ENCODE data around the gene TDG.
A peak's percentile ranks its signal among the peaks of the same experiment; 100 is the strongest.
"Not testable (repeated sequence)": the region's sequence is repeated elsewhere in the genome, so short reads cannot be mapped to it uniquely, and the experiment has no call there.

Gene TDG

GRCh38 chr12:104022786-104023185 is 57.1 kb downstream of the TDG start:
- no peak for DNase-seq
- no peak for ATAC-seq

- ATAC-seq = no peak
- DNase-seq = no peak
Measured at GRCh38 chr12:104023710-104024109, 58.0 kb downstream of the TDG start.

GRCh38 chr12:104024348-104024747 is 58.7 kb downstream of the TDG start:
- DNase-seq (no peak), ATAC-seq (no peak)

DNA sequence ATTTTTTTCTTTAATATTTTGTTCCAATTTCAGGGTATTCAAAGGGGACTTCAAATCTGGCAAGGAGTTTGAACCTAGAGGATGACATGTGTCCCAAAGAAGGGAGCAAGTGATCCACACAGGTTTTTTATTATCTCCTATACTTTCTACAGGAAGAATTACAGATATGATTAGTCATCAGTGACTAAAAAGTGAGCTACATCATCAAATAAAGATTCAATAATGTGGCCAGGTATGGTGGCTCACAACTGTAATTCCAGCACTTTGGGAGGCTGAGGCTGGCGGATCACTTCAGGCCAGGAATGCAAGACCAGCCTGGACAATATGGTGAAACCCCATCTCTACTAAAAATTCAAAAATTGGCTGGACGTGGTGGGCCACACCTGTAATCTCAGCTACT is 60.1 kb downstream of the TDG start:
- no peak for ATAC-seq
- DNase-seq = no peak

DNA sequence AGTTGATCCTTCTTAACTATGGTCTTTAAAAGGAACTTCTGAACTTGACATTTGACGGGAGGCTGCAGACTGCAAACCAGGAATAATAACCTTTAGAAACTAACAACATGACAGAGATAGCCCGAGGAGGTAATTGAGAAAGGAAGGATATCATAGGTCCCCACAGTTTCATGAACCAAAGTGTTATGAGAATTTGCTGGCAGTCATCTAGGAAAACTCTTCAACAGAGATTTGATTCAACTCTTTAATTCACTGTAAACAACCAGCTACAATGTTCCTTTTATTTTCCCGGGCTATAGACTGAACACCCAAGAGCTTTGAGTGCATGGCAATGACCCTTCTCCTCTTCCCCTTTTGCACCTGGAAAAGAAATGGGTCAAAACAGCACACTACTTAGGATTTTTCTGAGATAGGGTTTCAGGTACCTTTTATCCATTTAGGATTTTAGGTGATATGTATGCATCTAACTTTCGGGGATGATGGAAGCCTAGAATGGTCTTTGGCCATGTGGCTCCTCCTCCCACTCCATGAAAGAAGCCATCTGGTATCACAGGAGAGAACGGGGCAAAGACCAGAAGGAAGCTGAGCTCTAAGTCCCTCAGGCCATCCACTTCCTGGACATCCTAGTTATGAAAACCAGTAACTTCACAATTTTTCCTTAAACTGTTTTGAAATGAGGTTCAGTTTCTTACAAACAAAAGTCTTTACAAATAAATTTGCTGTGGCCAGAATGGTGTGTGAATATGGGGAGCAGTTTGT is 61.3 kb downstream of the TDG start:
- ATAC-seq (no peak), DNase-seq (no peak)

- peak; percentile 55 for ATAC-seq
- not testable (repeated sequence) for DNase-seq
Measured at GRCh38 chr12:104030596-104030995, 64.9 kb downstream of the TDG start.

DNA sequence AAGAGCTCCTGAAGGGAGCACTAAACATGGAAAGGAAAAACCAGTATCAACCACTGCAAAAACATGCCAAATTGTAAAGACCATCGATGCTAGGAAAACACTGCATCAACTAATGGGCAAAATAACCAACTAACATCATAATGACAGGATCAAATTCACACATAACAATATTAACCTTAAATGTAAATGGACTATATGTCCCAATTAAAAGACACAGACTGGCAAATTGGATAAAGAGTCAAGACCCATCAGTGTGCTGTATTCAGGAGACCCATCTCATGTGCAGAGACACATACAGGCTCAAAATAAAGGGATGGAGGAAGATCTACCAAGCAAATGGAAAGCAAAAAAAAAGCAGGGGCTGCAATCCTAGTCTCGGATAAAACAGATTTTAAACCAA is 70.5 kb downstream of the TDG start:
- ATAC-seq, DNase-seq: not testable (repeated sequence)
